ENCODE results near the gene SMOC2.

- no peak for TF ChIP-seq CTCF (IDR thresholded peaks at IDR 0.05)
- no peak for TF ChIP-seq EZH2 (IDR thresholded peaks at IDR 0.05; ENCODE audit: borderline replicate concordance, insufficient read depth, low read depth, low read length, poor library complexity, severe bottlenecking)
Observed at GRCh38 chr6:168611691-168612090, 170.7 kb downstream of the SMOC2 start.

Data from B cell (primary cell).